Activated CD8-positive, alpha-beta T cell treated with anti-CD3 and anti-CD28 coated beads for 36 hours (primary cell): ENCODE measurements around the gene STPG1. TPM values are rescaled to one million over a fixed set of nuclear protein-coding genes. Genes with fewer than 3 reads are reported as not detected.

Source experiments
- ATAC-seq: fragments of 200-7000 bp; cut with Tn5 transposase; one replicate; pipeline ENCODE4 v1.10.0; 2021; ENCODE audit warnings: mild to moderate bottlenecking, moderate library complexity
- CTCF ChIA-PET: fragments of 350-600 bp; sonication (Branson Sonifier 250); formaldehyde crosslinking; loops from one replicate; lab custom pipeline; 2021; ENCODE audit warnings: antibody characterized with exemption; lab: Charles Lee
- POLR2A ChIA-PET: fragments of 350-600 bp; sonication (Branson Sonifier 250); formaldehyde crosslinking; loops from one replicate; lab custom pipeline; 2021; ENCODE audit warnings: antibody characterized with exemption; lab: Charles Lee
- DNase-seq: peaks from one replicate; pipeline ENCODE4 v3.0.0-alpha.2; 2020
- H3K27ac Mint-ChIP-seq: one replicate; pipeline ENCODE4 v1.8.0; 2021; ENCODE audit warnings: mild to moderate bottlenecking, mixed read lengths
- H3K27me3 Mint-ChIP-seq: one replicate; pipeline ENCODE4 v1.8.0; 2021; ENCODE audit warnings: mixed read lengths
- H3K36me3 Mint-ChIP-seq: one replicate; pipeline ENCODE4 v1.8.0; 2021; ENCODE audit warnings: low read depth, mixed read lengths
- H3K4me1 Mint-ChIP-seq: one replicate; pipeline ENCODE4 v1.8.0; 2021; ENCODE audit warnings: low read depth, mixed read lengths
- H3K4me3 Mint-ChIP-seq: one replicate; pipeline ENCODE4 v1.8.0; 2021; ENCODE audit warnings: mild to moderate bottlenecking, moderate library complexity, mixed read lengths
- H3K9me3 Mint-ChIP-seq: one replicate; pipeline ENCODE4 v1.8.0; 2021; ENCODE audit warnings: mixed read lengths
- CTCF ChIP-seq: fragments of 200-600 bp; IDR thresholded peaks from one replicate; pipeline ENCODE4 v1.8.0; 2022; ENCODE audit warnings: antibody characterized with exemption, mild to moderate bottlenecking
- intact Hi-C: fragments of 100-400 bp; cut with micrococcal nuclease; formaldehyde crosslinking; loops from one replicate; pipeline ENCODE4 v1.10.0; 2022
- total RNA-seq, 2 experiments: library from RNA; stranded (reverse); gene quantifications; one replicate each; pipeline ENCODE4 v1.2.3, GENCODE V29; 2021

STPG1 gene
- total RNA-seq, 2 experiments from 2014 or later: 5.6 to 6.3 TPM

DNA sequence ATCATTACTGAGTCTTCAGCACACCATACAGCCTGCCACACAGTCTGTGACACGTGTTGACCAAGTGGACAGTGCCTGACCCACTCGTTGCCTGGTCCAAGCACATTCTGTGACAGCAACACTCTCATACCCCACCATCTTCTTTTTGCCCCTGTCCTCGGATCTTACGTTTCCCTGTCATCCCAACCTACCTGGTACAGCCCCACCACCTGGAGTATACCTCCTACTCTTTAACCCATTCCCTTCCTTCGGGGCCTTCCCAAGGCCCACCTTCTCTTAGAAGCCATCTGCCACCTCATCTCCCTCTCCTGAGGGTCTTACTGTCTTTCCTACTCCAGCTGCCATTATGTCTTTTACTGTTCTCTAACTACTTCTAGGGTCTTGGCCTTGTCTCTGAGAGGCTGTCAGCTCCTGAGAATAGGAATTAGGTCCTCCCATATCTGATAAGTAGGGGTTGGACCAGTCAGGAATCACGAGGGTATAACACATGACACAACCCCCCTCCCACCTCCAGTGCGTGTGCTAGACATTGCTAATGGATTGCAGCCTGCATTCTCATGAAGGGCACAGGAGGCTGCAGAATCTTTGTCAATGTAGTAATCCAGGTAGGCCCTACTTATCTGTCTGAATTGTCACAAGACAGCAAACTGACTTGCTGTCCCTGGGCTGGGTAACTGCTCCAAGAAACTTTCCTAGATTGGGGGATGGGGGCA, 81.5 kb downstream of the STPG1 start:
- H3K27me3 Mint-ChIP-seq: peaks cover 14% of the 10 kb centered on the region
- intact Hi-C loops: no loop called here

DNA sequence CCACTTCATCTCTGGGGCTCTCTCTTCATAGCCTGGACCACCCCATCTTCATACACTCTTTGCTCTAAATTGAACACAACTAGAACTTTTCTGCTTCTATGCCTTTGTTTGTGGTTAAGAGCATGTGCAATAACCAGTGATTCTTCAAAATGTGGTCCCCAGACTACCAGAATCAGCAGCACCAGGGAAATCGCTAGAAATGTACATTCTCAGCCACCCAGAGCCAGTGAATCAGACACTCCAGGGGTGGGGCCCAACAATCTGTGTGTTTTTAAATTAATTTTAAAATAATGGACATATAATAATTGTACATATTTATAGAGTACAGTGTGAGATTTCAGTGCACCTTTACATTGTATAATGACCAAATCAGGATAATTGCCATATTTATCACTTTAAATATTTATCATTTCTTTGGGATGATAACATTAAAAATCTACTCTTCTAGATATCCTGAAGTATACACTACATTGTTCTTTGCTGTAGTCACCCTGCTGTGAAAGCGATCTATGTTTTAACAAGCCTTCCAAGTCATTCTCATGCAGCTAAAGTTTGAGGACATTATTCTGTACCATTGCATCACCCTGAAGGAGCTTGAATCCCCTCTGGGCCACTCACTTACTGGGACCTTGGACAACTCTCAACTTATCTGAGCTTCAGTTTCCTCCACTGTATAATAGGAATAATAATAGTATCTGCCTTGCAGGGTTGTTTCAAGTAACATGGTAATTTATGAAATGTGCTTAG, 83.6 kb downstream of the STPG1 start:
- Mint-ChIP-seq H3K27me3 (peaks cover 30% of the 10 kb centered on the region), H3K4me3 (no peak overlapping the region), H3K4me1 (no peaks in the 10 kb centered on the region), H3K9me3 (no peaks in the 10 kb centered on the region), H3K27ac (no peak overlapping the region), H3K36me3 (no peaks in the 10 kb centered on the region)
- TF ChIP-seq CTCF: no peak
- CTCF ChIA-PET: interaction anchor here (0.6 to 2.0 kb wide), 3 partner anchors 8 to 61 kb away, joined by 4 to 7 read pairs (median 4); no protein-coding TSS in a partner anchor
- no peak for ATAC-seq
- POLR2A ChIA-PET: interaction anchor here (1.2 kb wide), 1 partner anchor 8 kb away, joined by 5 read pairs; no protein-coding TSS in a partner anchor
- DNase-seq: no peak
- intact Hi-C loops: no loop called here

More for the DNA sequence above, 81.5 kb downstream of the STPG1 start:
- H3K4me3 Mint-ChIP-seq: no peak overlapping the region
- DNase-seq (no peak), ATAC-seq (no peak)
- H3K36me3 Mint-ChIP-seq: no peaks in the 10 kb centered on the region
- H3K9me3 Mint-ChIP-seq: no peaks in the 10 kb centered on the region
- ChIA-PET POLR2A (no interaction called here), CTCF (interaction anchor here (1.1 to 1.4 kb wide), 2 partner anchors 22 to 59 kb away, joined by 3 read pairs; no protein-coding TSS in a partner anchor)
- H3K4me1 Mint-ChIP-seq: no peaks in the 10 kb centered on the region
- no peak for TF ChIP-seq CTCF
- no peak overlapping the region for H3K27ac Mint-ChIP-seq

DNA sequence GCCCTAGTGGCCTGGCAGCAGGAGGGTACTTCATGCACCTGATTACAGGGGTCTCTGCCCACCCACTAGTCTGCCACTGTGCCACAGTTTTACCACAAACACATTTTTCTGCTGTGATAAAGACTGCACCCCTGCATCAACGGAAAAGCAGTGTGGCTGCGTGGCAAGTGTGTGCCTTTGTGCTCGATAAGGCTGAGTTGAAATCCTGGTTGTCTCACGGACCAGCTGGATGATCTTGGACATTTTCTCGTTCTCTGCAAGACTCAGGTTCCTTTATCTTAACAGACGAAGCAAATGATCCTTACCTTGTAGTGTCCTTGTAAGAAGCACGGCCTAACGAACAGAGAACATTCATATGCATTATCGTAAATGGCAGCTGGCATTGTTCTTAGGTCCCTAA, 84.3 kb downstream of the STPG1 start:
- peaks cover 34% of the 10 kb centered on the region for H3K27me3 Mint-ChIP-seq
- intact Hi-C loops: no loop called here

GRCh38 chr1:24327891-24328290, 85.7 kb downstream of the STPG1 start:
- Mint-ChIP-seq H3K27ac (no peak overlapping the region), H3K9me3 (no peaks in the 10 kb centered on the region), H3K27me3 (peaks cover 43% of the 10 kb centered on the region), H3K4me3 (no peak overlapping the region), H3K36me3 (no peaks in the 10 kb centered on the region), H3K4me1 (peaks cover under 1% of the 10 kb centered on the region)
- intact Hi-C loops: no loop called here
- no peak for TF ChIP-seq CTCF
- DNase-seq: no peak
- no peak for ATAC-seq
- CTCF ChIA-PET: no interaction called here
- POLR2A ChIA-PET: no interaction called here

More for the DNA sequence above, 84.3 kb downstream of the STPG1 start:
- Mint-ChIP-seq H3K36me3 (no peaks in the 10 kb centered on the region), H3K4me1 (no peaks in the 10 kb centered on the region), H3K27ac (no peak overlapping the region), H3K4me3 (no peak overlapping the region), H3K9me3 (no peaks in the 10 kb centered on the region)
- no peak for TF ChIP-seq CTCF
- ChIA-PET POLR2A (interaction anchor here (0.6 kb wide), 1 partner anchor 1045 kb away, joined by 3 read pairs; no protein-coding TSS in a partner anchor), CTCF (interaction anchor here (1.0 to 1.8 kb wide), 2 partner anchors 10 to 55 kb away, joined by 4 read pairs; partner anchors contain the start of gene GRHL3)
- DNase-seq (no peak), ATAC-seq (no peak)

GRCh38 chr1:24327486-24327885, 86.1 kb downstream of the STPG1 start:
- CTCF ChIA-PET: no interaction called here
- Mint-ChIP-seq H3K27ac (no peak overlapping the region), H3K36me3 (no peaks in the 10 kb centered on the region), H3K4me1 (peaks cover 4% of the 10 kb centered on the region), H3K27me3 (peaks cover 47% of the 10 kb centered on the region), H3K4me3 (no peak overlapping the region), H3K9me3 (no peaks in the 10 kb centered on the region)
- DNase-seq (no peak), ATAC-seq (no peak)
- POLR2A ChIA-PET: no interaction called here
- TF ChIP-seq CTCF: no peak
- intact Hi-C loops: no loop called here
